Measurements from ENCODE around the gene CLBA1.

DNA sequence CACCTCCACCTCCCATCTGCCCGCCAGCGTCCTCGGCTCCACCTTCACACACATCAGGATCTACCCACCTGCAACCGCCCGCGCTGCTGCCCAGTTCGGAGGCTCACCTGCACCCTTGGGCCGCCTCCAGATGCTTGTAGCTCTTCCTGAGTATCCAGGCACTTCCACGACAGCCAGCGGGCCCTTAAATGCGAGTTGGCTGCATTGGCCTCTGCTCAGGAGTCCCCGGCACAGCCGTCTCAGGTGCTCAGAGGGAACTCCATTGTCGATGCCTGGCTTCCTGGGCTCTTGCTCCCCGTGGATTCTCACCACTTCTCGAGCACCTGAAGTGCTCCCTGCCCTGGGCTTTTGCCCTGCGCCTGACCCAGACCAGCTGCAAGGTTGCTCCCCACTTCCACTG lies 57.2 kb downstream of the CLBA1 start:
- TF ChIP-seq POLR2A (IDR thresholded peaks at IDR 0.05): no peak
- no peak for TF ChIP-seq CTCF (IDR thresholded peaks at IDR 0.05)

Measured in uterus (tissue), 2 donors.